ENCODE measurements around the gene DROSHA.

The DROSHA gene

DNA sequence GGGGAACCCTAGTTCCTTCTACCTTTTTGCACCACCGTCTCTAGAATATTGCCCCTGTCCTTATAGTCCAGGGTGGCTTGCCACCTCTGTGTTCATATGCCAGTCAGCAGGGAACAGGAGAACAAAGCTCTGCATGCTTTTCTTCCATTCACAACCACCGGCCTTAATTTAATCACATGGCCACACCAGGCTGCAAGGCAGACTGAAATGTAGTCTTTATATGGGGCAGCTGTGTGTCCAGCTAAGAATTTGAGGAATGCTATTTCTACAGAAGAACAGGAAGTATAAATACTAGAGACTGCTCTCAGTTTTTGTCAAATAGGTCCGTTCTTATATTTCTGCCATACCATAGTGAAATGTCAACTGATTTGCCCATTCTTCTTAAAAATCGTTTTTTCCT is 6.0 kb upstream of the DROSHA start:
- TF ChIP-seq TAF1 (IDR thresholded peaks at IDR 0.05; ENCODE audit: borderline replicate concordance, insufficient read depth, low read length) = no peak
- no peak for TF ChIP-seq SIN3A (IDR thresholded peaks at IDR 0.05; ENCODE audit: borderline replicate concordance, insufficient read depth, low read length)
- TF ChIP-seq POLR2AphosphoS5 (IDR thresholded peaks at IDR 0.05; ENCODE audit: low read depth, low read length) = no peak
- TF ChIP-seq, protein P1, sequence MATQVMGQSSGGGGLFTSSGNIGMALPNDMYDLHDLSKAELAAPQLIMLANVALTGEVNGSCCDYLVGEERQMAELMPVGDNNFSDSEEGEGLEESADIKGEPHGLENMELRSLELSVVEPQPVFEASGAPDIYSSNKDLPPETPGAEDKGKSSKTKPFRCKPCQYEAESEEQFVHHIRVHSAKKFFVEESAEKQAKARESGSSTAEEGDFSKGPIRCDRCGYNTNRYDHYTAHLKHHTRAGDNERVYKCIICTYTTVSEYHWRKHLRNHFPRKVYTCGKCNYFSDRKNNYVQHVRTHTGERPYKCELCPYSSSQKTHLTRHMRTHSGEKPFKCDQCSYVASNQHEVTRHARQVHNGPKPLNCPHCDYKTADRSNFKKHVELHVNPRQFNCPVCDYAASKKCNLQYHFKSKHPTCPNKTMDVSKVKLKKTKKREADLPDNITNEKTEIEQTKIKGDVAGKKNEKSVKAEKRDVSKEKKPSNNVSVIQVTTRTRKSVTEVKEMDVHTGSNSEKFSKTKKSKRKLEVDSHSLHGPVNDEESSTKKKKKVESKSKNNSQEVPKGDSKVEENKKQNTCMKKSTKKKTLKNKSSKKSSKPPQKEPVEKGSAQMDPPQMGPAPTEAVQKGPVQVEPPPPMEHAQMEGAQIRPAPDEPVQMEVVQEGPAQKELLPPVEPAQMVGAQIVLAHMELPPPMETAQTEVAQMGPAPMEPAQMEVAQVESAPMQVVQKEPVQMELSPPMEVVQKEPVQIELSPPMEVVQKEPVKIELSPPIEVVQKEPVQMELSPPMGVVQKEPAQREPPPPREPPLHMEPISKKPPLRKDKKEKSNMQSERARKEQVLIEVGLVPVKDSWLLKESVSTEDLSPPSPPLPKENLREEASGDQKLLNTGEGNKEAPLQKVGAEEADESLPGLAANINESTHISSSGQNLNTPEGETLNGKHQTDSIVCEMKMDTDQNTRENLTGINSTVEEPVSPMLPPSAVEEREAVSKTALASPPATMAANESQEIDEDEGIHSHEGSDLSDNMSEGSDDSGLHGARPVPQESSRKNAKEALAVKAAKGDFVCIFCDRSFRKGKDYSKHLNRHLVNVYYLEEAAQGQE (IDR thresholded peaks at IDR 0.05; ENCODE audit: insufficient read depth in 1 of 2, low read depth in 2 of 2, low read length in 2 of 2) = no peak
- no peak for TF ChIP-seq FOXP2 (optimal IDR thresholded peaks at IDR 0.05; ENCODE audit: borderline replicate concordance, extremely low read depth, extremely low read length, insufficient read depth)

DNA sequence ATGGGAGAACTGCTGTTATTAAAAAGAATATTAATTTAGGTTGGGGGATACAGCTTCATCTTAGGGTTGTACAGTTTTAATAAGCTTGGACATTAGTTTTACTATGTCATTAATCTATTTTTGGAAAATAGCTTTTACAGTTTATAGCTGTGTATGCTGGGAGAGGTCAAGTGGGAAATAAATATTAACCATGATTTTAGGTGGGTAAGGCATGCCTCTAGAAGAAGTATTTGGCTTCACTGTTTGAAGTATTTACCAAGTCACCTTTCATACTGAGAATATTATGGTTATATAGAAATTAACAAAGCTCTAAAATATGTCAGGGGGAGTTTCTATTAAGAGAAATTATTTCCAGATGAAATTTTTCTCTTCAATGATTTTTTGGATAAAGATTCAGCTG is 5.5 kb upstream of the DROSHA start:
- no peak for TF ChIP-seq POLR2AphosphoS5 (IDR thresholded peaks at IDR 0.05; ENCODE audit: low read depth, low read length)
- TF ChIP-seq, protein P1 (IDR thresholded peaks at IDR 0.05; ENCODE audit: insufficient read depth in 1 of 2, low read depth in 2 of 2, low read length in 2 of 2) = no peak
- no peak for TF ChIP-seq FOXP2 (optimal IDR thresholded peaks at IDR 0.05; ENCODE audit: borderline replicate concordance, extremely low read depth, extremely low read length, insufficient read depth)
- no peak for TF ChIP-seq TAF1 (IDR thresholded peaks at IDR 0.05; ENCODE audit: borderline replicate concordance, insufficient read depth, low read length)

DNA sequence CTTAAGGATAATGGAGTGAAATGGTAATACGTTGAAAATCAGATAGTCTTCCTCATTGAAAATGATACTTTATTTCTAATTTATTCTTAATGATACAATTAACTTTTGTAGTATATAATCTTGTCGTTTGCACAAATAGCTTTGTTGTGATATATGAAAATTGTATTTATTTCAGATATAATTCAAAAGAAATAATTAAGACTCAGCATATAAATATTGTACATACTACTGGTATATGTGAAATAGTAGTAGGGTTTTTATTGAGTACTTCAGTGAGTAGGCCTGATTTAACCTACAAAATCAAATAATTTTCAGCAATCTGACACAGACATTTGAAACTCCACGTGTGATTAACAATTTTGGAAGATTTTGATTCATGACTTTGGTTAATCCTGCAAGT is 5.0 kb upstream of the DROSHA start:
- TF ChIP-seq TAF1 (IDR thresholded peaks at IDR 0.05; ENCODE audit: borderline replicate concordance, insufficient read depth, low read length) (no peak), SIN3A (IDR thresholded peaks at IDR 0.05; ENCODE audit: borderline replicate concordance, insufficient read depth, low read length) (no peak), FOXP2 (optimal IDR thresholded peaks at IDR 0.05; ENCODE audit: borderline replicate concordance, extremely low read depth, extremely low read length, insufficient read depth) (no peak), POLR2AphosphoS5 (IDR thresholded peaks at IDR 0.05; ENCODE audit: low read depth, low read length) (no peak)
- TF ChIP-seq, protein P1 (IDR thresholded peaks at IDR 0.05; ENCODE audit: insufficient read depth in 1 of 2, low read depth in 2 of 2, low read length in 2 of 2) = no peak

DNA sequence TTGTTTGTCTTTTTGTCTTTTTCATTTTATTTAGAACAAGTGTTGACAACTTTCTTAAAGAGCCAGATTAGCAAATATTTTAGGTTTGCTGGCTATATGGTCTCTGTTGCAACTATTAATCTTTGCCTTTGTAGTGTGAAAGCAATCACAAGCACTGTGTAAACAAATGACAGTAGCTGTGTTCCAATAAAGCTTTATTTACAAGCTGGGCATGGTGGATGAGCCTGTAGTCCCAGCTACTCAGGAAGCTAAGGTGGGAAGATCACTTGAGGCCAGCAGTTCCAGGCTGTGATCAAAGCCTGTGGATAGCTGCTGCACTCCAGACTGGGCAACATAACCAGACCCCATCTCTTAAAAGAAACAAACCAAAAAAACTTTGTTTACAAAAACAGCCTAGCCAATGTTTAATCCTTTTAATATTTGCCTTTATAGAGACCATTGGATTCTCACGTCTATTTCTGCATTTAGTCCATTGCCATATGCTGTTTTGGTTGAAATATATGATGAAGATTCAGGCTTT is 2.7 kb upstream of the DROSHA start:
- no peak for TF ChIP-seq POLR2AphosphoS5 (IDR thresholded peaks at IDR 0.05; ENCODE audit: low read depth, low read length)
- TF ChIP-seq TAF1 (IDR thresholded peaks at IDR 0.05; ENCODE audit: borderline replicate concordance, insufficient read depth, low read length) = no peak
- no peak for TF ChIP-seq FOXP2 (optimal IDR thresholded peaks at IDR 0.05; ENCODE audit: borderline replicate concordance, extremely low read depth, extremely low read length, insufficient read depth)
- TF ChIP-seq, protein P1 (IDR thresholded peaks at IDR 0.05; ENCODE audit: insufficient read depth in 1 of 2, low read depth in 2 of 2, low read length in 2 of 2) = no peak
- TF ChIP-seq SIN3A (IDR thresholded peaks at IDR 0.05; ENCODE audit: borderline replicate concordance, insufficient read depth, low read length) = no peak

DNA sequence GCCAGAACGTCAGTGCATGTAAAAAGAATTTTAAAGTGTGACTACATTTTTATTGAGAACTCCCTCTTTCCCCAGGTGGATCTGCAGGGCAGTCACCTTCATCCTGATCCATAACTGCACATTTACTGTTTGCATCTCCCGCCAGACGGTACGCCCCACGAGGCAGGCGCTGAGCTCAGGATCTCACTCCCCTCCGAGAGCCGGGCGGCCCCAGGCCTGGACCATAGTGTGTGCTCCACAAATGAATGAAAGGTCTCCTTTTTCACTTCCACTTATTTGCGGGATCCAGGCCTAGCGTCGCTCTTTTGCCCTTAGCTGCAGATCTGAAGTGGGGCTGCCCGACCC is 378 bp downstream of the DROSHA start:
- TF ChIP-seq TAF1 (IDR thresholded peaks at IDR 0.05; ENCODE audit: borderline replicate concordance, insufficient read depth, low read length) = no peak
- no peak for TF ChIP-seq FOXP2 (optimal IDR thresholded peaks at IDR 0.05; ENCODE audit: borderline replicate concordance, extremely low read depth, extremely low read length, insufficient read depth)
- TF ChIP-seq, protein P1 (IDR thresholded peaks at IDR 0.05; ENCODE audit: insufficient read depth in 1 of 2, low read depth in 2 of 2, low read length in 2 of 2) = no peak
- no peak for TF ChIP-seq POLR2AphosphoS5 (IDR thresholded peaks at IDR 0.05; ENCODE audit: low read depth, low read length)
- TF ChIP-seq SIN3A (IDR thresholded peaks at IDR 0.05; ENCODE audit: borderline replicate concordance, insufficient read depth, low read length) = no peak
